GM18951 (cell line): ENCODE data around the gene HES2.

ENCODE experiments used
- POLR2A ChIP-seq: IDR thresholded peaks from 4 replicates; pipeline ENCODE4 v1.6.1; 2011; ENCODE audit warnings: mild to moderate bottlenecking; ENCODE audit not compliant: insufficient read length, insufficient read depth; ENCODE audit errors: extremely low read depth
- in situ Hi-C: fragments of 300-500 bp; cut with MboI; formaldehyde crosslinking; loops from one replicate; pipeline ENCODE4 v1.12.0; 2022; ENCODE audit warnings: low sequenced_read_pairs, mixed read lengths, inconsistent platforms; ENCODE audit not compliant: unreplicated experiment

HES2 gene

GRCh38 chr1:6424000-6424565 is 4.4 kb upstream of the HES2 start:
- no peak for TF ChIP-seq POLR2A
- in situ Hi-C loops, result no loop called here

GRCh38 chr1:6423321-6423999 is 3.7 kb upstream of the HES2 start:
- in situ Hi-C loops, result no loop called here
- TF ChIP-seq POLR2A, result no peak

GRCh38 chr1:6421266-6421665 is 1.5 kb upstream of the HES2 start:
- TF ChIP-seq POLR2A, result no peak
- in situ Hi-C loops, result no loop called here

- in situ Hi-C loops, result no loop called here
- no peak for TF ChIP-seq POLR2A
Observed at GRCh38 chr1:6420454-6421042, 829 bp upstream of the HES2 start.

GRCh38 chr1:6419397-6419803 is 319 bp downstream of the HES2 start:
- in situ Hi-C loops, result no loop called here
- no peak for TF ChIP-seq POLR2A

GRCh38 chr1:6418668-6419396 is 887 bp downstream of the HES2 start:
- in situ Hi-C loops, result no loop called here
- TF ChIP-seq POLR2A, result no peak

- no peak for TF ChIP-seq POLR2A
- in situ Hi-C loops, result no loop called here
Observed at GRCh38 chr1:6417961-6418667, 1.6 kb downstream of the HES2 start.

- TF ChIP-seq POLR2A, result no peak
- in situ Hi-C loops, result no loop called here
Observed at GRCh38 chr1:6416906-6417305, 2.8 kb downstream of the HES2 start.

GRCh38 chr1:6416295-6416656 is 3.4 kb downstream of the HES2 start:
- TF ChIP-seq POLR2A, result no peak
- in situ Hi-C loops, result no loop called here

GRCh38 chr1:6414881-6415626 is 4.7 kb downstream of the HES2 start:
- TF ChIP-seq POLR2A, result no peak
- in situ Hi-C loops, result loop anchor here (5.0 kb wide), 1 partner anchor 68 kb away; no protein-coding TSS in a partner anchor

GRCh38 chr1:6414443-6414844 is 5.3 kb downstream of the HES2 start:
- no peak for TF ChIP-seq POLR2A
- in situ Hi-C loops, result loop anchor here (5.0 kb wide), 1 partner anchor 67 kb away; no protein-coding TSS in a partner anchor

GRCh38 chr1:6412896-6413295 is 6.8 kb downstream of the HES2 start:
- in situ Hi-C loops, result loop anchor here (5.0 kb wide), 1 partner anchor 66 kb away; no protein-coding TSS in a partner anchor

More at GRCh38 chr1:6412896-6413295, 6.8 kb downstream of the HES2 start:
- TF ChIP-seq POLR2A, result no peak
